T follicular helper cell (primary cell): ENCODE results near the gene EN2.

Experiments
- DNase-seq: peaks from one replicate; pipeline ENCODE4 v3.0.0-alpha.2; 2020; ENCODE audit warnings: low read depth

Gene EN2

DNA sequence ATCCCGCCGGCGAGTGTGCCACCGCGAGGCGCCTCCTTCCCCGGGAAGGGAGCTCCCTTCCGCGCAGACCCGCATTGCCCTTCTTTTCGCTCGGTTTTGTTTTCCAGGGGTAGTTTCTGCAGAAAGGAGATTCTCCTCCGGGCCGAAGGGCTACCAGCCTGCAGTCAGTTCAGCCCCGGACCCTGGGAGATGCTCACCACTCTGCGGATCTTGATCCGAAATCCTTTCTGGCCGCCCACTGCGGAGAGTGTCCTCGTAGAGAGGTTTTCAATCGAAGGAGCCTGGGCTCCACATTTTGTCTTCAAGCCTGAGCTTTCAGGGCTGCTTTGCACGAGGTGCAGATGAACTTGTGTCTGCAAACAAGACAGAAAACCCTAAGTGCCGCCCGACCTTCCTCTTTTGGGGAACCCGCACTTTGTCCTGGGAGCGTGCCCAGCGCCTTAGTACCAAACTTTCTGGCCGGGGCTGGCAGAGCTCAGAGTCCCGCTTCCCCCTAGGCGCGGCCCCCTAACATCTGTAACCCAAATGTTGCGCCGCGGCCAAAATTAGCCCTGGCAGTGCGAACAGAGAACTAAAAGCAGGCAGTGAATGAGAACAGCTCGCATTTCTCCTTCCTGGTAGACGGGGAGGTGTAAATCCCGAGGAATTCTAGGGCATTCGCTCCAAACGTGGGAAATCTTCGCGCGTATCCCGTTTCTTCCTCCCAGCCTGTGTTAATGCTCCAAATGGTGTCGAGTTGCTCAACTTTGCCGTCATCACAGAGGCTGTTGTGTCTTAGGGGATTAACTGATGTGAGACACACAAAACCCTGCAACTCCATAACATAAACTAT is 6.7 kb upstream of the EN2 start:
- no peak for DNase-seq

DNA sequence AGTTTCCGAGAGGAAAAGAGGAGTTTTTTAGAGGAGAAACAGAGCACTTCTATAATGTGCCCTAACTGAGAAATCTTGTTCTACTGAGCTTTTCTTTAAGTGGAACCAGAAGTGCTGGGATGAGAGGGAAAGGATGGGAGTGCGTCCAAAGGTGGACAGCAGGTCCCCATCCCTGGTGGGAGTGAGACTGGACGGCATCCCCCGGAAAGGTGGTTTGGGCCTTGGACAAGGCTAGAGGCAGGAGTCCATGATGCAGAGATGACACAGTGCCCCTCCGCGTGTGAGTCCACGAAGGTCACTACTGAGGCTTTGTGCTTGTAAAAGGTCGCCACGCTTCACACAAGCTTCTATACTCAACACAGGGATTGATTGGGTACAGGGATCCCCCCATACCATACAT is 6.1 kb upstream of the EN2 start:
- DNase-seq, result no peak

DNA sequence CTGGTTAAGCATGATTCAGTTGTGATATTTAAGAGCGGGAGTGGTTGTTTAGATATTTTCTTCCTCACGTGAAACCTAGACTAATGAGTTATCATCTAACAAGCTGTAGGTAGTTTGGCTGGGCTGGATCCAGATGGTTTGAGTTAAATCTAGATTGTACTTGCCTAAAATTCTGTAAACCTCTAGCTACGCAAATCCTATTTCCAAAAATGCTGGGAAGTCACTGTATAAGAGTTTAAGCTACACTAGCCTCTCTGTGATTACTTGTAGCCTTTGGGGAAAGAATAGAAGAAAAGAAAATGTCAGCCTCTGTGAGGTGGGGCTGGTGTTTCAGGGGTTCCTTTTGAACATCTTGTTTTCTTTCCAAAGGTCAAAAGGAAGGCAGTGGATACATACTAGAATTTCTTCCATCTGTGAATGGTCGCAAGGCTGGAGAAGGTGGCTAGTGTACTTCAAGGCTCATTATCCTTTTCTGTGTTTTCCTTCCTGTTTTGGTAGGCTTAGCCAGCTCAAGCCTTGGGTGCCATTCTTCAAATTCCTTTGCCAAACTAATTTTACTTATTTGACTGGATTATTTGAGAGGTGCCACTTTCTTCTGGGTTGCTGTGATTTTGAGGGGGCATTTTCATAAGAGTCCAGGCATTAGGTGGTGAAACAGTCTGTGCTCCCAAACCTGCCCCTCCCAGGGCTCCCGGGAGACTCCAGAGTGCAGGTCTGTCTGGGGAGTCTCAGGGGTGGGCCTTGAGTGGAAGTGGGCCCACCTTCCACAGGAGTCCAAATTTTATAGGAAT is 5.2 kb upstream of the EN2 start:
- DNase-seq, result no peak

DNA sequence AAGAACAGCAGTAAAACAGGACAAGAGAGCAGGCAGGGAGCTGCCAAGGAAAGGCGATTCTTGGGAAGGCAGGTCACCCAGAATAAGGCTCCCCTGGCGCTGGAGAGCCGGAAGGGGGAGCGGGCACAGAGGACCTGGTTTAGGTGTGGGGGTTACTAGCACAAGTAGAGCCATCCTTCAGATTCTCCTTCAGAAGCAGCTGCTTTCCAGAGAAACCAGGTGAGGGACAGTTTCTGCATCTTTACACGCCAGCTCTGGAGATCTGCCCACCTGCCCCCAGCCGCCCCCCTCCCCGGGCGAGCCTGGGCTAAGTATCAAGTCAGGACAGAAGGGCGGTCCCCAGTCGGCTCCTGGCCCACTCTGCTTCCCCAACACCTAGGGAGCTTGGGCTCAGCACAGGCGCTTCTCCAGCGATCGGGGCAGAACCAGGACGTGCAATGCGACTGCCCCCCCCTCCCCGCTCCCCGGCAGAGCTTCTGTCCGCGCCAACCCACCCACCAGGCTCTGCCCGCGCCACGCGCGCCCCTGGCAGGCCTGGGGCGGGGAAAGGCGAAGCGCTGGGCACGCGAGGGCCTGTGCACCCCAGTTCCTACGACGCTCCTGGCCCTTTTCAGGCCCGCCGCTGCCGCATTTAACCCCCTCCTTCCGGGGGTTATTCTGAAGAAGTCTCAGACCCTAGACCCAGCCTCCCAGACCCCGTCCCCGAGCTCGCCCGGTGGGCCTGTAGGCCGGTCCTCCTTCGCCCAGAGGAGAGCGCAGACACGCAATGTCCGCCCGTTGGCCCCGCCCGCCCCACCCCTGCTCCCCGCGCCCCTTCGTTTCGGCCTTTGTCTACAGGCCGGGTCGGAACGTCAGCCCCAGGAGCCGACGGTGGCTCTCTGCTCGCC is 4.4 kb upstream of the EN2 start:
- DNase-seq, result no peak

DNA sequence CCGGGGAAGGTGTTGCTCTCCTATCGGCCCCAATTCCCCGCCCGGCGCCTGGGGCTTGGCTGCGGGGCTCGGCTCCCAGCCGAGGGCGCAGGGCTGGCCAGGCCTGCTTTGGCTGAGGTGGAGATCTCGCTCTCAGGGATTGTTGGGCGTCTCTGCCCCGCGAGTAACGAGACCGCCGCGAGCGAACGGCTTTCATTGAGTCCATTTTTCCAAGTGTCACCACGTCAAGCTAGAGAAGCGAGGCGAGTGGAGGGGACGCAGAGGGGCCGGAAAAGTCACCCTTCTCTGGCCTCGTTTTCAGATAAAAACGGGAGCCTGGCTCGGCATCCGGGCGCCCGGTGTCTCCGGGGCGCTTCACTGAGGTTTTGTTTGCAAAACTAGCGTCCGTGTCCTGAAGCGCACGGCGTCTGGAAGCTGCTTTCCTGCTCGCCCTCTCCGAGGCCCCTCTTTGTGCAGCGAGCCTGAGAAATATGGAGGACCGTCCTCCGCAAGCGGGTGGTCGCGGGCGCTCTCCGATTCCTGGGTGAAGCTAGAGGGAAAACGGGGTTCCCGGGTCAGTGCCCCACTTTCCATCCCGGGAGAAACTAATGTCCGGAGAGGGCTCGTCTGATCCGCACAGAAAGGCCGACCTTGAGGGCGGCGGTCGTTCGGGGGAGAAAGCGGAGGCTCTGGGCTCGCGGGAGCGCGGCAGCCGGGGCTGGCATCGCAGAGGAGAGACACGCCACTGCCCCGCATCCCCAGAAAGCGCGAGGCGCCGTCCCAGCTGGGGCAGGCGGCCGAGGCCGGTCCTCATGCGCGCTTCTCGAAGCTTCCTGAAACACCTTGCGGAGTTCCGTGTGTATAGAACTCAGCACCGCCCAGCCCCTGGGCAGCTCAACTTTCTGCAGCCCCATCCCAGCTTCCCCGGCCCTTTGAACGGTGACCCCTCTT is 3.5 kb upstream of the EN2 start:
- no peak for DNase-seq

DNA sequence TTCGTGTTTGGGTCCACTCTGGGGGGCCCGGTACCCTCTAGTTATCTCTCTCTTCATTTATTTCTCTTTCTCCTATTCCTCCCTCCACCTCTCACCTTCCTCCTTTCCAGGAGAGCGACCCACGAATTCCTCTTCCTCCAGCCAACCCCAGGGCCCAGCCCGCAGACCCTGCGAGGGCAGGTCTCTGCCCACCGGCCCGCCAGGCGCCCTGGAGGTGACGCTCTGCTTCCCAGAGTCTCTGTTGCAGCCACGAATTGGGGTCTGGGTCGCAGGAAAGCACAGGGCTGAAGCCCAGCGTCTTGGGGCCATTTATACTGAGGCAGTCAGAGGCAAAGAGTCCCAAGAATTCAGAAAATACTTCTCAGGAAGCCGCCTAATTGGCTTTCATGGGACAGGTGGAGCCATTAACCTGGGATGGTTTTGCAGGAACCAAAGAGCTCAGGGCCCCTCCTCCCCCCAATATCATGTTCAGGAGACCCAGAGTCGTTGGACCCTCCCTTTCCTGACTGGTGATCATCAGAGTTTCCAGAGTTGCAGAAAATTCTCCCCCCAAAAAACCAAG is 2.7 kb upstream of the EN2 start:
- DNase-seq, result no peak

DNA sequence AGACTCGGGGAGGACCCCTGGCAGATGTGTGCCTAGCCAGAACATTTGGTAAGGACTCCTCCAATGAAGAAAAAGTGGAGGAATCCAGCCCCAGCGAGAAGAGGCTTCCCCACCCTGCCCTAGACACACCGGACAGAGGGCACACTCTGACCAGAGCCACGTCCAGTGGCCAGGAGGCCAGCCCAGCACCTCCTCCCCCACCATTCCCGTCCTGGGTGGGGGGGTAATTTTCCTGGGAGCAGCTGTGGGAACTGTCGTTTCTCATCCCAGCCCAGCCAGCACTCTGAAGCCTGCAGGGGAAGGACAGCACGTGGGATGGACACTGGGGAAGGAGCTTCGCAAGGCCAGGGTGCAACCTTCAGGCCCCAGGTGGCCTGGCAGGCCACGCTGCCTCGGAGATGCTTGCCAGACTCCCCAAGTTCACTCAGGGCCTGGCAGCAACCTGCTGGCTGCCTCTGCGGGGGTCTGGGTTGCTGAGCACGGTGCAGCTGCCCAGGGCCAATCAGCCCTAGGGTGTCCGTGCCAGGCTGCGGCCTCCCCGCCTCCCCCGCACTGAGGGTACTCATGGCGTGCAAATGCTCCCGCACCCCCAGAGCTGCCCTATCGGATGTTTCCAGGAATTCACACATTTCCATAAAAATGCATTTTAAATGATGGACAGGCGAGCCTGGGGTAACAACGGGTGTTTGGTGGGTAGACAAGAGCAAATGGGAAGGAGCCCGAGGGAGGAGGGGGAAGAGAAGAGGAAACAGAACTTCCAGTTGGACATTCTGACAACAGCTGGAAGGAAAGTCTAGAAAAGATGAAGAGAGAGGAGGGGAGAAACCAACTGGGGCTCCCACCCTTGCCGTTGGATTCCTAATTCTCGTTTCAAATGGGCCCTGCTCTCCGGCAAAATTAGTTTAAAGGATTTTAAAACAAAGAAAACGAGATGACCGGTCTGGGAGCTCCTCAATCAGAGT is 1.9 kb upstream of the EN2 start:
- no peak for DNase-seq

DNA sequence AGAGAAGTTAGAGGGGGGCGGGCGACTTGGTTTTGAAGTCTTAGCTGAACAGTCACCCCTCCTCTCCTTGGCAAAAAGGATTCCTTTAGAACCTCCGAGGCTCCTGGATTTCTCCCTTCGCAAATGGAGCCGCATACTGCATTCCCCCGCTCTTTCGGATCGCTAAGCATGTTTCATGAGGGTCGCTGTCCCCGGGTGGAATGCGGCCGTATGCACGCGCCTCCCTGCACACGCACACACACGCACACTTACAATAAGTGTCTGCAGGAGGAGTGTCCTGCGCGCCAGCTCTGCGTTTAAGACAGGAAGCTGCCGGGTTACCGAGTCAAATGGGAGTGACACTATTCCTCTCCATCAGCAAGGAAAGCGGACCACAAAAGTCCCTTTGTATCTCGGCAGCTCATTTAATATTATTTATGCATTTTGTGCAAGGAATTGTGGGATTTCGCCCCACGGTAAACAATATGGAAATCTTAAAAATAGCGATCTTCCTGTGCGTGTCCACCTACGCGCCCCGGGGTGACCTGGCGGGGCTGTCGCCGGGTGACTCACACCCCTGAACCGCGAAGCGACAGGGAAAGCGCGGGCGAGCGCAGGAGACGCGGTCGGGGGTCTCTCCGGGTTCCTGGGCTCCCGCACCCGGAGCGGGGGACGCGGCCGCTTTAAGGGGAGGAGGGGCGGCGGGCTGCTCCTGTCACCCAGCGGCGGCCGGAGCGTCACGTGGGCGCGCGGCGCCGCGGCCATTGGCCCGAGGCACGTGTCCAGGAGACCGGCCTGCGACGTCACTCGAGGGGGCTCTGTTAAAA is 988 bp upstream of the EN2 start:
- no peak for DNase-seq

DNA sequence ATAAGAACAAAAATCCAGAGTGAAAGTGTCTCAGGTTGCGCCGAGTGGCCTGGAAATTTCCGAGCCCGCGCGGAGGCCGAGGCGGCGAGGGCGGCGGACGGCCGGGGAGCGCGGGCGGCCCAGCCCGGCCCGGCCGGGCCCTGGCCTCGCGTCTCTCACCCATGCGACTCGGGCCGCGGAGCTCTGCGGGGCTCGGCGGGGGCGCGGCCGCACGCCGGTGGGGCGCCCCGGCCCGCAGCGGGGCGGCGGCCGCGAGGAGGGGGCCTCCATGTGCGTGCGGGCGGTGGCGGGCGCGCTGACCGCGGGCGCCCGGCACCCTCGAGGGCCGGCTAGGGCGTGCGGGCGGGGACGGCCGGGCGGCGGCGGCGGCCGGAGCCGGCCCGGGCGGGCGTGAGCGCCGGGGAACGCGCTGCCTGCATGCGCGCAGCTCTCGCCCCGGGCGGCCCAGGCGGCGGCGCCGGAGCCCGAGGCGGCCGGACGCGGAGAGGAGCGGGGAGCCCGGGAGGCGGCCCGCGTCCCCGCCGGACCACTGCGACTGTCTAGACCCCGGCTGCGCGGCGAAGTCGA is 302 bp upstream of the EN2 start:
- DNase-seq, result no peak

DNA sequence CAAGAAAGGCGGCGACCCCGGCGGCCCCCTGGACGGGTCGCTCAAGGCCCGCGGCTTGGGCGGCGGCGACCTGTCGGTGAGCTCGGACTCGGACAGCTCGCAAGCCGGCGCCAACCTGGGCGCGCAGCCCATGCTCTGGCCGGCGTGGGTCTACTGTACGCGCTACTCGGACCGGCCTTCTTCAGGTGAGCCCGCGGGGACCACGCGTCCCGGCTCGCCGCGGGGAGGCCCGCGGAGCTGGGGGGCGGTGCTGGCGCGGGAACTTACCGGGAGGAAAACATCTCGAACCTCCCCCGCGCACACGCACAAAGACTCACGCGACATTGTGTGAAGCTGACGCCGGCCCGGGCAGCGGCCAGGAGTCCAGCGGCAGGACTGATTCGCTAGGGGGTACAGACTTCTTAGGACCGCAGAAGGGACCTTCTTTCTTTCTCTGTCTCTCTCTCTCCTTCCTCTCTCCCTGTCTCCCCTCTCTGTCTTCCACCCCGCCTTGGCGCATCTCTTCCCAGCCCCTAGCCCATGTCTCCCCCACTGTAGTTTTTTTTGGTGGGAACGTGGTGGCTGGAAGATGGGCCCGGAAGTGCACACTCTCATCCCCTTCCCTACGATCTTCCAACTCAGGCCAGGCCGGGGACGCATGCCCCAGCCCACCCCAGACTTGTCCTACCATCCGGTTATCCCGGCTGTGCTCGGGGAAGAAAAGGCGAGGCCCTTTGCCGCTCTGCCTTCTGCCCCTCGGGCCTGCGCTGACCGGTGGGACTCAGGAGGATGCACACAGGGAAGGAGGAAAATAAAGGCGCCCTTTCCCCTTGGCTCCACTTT is 1.2 kb downstream of the EN2 start:
- DNase-seq, result no peak

DNA sequence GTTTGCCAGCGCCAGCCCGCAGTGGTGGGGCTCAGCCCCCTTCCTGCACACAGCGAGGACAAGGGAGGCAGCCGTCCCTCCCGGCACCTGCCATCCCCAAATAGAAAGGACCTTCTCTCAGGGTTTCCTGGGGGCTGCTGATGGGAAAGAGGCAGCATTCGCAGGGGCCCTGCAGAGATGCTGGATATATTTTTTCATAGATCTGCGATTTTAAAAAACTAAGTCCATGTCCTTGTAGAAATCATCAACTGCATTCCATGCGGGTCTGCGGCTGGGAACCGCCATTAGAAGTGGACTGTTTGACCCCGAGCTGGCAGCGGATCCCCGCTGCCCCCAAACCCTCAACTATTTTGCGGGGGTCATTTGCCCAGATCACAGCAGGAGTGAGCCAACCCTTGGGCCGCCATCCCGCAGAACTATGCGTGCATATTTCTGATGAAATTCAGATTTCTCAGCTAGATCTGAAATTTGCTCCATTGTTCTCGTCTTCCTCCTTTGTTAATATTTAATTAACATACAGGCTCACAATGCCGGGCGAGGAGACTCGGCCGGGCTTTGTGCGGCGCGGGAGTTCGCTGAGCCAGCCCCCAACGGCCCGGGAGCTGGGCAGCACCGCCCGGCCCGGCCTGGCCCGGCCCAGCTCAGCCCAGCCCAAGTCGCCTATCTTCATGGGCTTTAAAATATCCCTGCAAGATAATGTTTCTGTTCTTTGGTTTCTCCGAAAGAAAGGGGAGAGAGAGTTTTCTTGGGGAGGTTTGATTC is 2.0 kb downstream of the EN2 start:
- DNase-seq, result no peak

DNA sequence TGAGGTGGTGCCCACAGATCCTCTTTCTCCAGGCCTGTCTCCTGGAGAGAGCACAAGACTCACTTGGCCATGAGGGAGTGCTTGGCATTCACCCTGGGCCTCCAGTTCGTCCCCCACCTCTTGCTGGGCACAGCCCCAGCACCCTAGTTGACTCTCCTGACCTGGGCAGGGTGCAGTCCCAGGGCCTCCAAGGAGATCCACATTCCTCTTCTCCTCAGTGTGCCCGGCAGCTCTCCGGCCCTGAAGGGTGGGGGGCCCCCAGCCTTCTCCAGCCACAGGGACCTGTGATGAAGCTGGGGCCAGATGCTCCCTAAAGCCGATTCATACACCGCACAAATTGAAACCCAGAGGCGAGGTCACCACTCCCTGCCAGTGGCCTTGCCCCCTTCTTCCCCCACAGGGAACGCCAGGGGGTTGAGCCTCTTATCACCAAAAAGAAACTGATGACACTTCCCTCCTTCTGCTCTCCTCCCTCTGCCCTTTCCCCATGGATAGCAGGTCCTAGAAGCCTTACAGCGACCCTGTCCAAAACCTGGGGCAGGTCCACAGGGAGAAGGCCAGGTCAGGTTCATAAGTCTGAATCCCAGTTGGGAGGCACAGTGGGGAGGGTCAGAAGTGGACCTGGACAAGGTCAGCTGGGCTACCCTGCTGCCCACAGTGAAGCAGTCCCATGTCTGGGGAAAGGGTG is 3.1 kb downstream of the EN2 start:
- no peak for DNase-seq

DNA sequence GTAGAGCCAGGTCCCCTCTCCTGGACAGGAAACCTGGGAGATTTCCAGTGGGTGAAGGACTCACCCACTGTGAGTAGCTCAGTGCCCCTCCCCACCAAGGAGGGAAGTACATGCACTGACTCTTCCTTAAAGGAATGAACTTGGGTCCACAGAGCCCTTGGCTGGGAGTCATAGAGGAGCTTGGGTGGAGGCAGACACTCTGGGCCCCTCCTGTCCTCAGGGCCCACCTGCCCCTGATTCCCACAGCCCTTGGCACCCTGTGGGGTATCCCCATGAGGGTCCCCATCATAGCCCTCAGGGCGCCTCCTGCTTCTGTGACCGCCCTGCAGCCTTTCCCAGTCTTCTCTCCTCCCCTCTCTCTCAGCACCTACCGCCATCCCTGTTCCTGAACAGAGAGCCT is 3.7 kb downstream of the EN2 start:
- DNase-seq, result no peak

DNA sequence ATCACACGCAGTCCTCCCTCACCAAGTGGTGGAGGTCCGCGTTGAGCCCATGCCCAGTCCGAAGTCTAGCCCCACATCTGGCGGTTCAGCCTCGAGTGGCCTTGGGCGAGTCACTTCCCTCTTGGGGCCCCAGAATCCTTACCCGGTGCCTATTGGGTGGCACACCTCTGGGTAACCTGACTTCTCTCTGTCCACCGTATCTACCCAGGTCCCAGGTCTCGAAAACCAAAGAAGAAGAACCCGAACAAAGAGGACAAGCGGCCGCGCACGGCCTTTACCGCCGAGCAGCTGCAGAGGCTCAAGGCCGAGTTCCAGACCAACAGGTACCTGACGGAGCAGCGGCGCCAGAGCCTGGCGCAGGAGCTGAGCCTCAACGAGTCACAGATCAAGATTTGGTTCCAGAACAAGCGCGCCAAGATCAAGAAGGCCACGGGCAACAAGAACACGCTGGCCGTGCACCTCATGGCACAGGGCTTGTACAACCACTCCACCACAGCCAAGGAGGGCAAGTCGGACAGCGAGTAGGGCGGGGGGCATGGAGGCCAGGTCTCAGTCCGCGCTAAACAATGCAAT is 4.3 kb downstream of the EN2 start:
- DNase-seq, result no peak

DNA sequence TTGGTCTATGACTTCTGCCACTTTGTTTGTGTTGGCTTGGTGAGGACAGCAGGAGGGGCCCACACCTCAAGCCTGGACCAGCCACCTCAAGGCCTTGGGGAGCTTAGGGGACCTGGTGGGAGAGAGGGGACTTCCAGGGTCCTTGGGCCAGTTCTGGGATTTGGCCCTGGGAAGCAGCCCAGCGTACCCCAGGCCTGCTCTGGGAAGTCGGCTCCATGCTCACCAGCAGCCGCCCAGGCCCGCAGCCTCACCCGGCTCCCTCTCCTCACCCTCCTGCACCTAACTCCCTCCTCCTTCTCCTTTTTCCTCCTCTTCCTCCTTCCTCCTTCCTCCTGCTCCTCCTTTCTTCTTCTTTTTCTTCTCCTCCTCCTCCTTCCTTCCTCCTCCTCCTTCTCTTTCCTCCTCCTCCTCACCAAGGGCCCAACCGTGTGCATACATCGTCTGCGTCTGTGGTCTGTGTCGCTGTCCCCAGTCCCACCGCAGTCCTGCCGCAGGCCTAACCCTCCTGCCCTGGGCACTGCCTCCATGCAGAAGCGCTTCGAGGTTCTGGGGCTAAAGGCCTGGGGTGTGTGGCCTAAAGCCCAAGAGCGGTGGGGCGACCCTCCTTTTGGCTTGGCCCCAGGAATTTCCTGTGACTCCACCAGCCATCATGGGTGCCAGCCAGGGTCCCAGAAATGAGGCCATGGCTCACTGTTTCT is 5.3 kb downstream of the EN2 start:
- no peak for DNase-seq
